Fibroblast of skin of scalp (primary cell): ENCODE results near the gene ASH1L.
"Not testable (repeated sequence)": the region's sequence is repeated elsewhere in the genome, so short reads cannot be mapped to it uniquely, and the experiment has no call there.

Source experiments
- DNase-seq: peaks from one replicate; pipeline ENCODE4 v3.0.0-alpha.2; 2013

The ASH1L gene

DNA sequence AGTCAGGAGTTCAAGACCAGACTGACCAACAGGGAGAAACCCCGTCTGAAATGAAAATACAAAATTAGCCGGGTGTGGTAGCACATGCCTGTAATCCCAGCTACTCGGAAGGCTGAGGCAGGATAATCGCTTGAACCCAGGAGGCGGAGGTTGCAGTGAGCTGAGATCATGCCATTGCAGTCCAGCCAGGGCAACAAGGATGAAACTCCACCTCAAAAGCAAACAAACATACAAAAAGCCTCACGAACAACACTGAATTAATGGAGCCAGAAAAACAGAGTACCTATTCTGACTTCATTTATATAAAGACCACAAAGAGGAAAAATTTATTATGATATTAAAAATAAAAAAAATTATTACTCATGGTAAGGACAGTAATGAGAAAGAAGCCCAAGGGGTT is 75.7 kb downstream of the ASH1L start:
- not testable (repeated sequence) for DNase-seq

DNA sequence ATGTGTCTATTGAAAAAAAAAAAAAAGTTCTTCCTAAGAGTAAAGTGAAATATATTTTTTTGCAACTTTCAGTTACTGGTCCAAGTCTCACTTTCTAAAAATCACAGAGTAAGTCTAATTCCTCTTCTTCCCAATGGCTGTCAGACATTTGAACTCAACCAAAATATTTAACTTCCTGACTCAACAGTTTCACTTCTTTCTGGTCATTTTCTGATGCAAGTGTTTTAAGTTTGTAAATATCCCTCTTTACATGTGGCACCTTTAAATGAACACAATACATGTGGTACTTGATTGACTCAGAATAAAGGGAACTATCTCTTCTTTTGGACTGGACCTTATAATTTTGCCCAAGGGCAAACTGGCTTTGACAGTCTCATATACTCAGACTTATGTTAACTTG is 76.7 kb downstream of the ASH1L start:
- no peak for DNase-seq

DNA sequence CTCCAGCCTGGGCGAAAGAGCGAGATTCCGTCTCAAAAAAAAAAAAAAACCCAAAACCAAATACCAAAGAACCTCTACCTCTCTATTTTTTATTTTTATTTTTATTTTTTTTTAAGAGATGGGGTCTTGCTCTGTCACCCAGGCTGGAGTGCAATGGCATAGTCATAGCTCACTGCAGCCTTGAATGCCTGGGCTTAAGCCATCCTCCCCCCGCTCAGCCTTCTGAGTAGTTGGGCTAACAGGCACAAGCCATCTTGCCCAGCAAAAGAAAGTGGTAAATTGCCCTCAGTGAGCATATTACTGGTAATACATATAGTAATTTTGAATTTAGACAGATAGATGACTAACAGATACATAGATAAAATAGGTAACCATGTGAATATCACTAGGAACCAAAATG is 77.4 kb downstream of the ASH1L start:
- no peak for DNase-seq

GRCh38 chr1:155481741-155482241 is 80.8 kb downstream of the ASH1L start:
- DNase-seq = no peak

DNA sequence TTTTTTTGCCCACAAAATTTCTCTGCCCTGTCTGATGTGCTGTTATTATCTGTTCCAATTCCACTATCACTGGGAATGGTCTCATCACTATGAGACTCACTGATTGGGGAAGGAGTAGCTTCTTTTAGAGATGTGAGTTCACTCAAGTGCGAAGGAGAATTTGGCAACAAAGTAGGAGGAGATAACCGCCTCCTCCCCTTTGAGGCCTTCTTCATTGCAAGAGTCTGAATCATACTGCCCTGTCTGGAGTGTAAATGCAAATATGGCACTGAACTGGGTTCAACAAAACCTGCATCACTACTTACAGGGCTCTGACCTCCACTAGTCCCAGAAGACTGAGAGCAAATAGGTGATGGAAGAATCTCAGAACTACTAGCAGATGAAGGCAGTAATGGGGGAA is 83.4 kb downstream of the ASH1L start:
- DNase-seq = peak; percentile 73

GRCh38 chr1:155478270-155478852 is 84.2 kb downstream of the ASH1L start:
- no peak for DNase-seq

GRCh38 chr1:155474146-155474545 is 88.5 kb downstream of the ASH1L start:
- no peak for DNase-seq

DNA sequence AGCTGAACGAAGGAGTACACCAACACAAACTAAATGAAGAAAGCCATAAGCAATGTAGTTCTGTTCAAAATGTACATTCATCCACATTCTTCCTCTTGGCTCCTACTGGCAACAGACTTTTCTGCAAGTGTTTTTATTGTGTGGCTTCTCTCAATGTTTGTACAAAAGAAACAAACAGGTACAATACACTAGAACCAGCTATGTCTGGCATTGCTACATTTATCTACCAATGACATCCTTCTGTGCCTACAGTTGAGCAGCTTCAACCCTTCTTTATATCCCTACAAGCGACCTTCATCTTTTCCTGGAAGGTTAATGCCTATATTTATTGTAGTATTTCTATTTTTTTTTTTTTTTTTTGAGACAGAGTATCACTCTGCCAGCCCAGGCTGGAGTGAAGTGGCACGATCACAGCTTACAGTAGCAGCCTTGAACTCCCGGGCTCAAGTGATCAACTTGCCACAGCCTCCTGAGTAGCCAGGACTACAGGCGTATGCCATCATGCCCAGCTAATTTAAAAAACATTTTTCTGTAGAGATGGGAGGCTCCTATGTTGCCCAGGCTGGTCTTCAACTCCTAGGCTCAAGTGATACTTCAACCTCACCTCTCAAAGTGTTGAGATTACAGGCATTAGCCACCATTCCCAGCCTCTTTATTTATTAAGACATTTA is 89.3 kb downstream of the ASH1L start:
- DNase-seq = no peak

- peak; percentile 58 for DNase-seq
Observed at GRCh38 chr1:155472491-155473083, 90.0 kb downstream of the ASH1L start.

GRCh38 chr1:155471891-155472290 is 90.7 kb downstream of the ASH1L start:
- no peak for DNase-seq

DNA sequence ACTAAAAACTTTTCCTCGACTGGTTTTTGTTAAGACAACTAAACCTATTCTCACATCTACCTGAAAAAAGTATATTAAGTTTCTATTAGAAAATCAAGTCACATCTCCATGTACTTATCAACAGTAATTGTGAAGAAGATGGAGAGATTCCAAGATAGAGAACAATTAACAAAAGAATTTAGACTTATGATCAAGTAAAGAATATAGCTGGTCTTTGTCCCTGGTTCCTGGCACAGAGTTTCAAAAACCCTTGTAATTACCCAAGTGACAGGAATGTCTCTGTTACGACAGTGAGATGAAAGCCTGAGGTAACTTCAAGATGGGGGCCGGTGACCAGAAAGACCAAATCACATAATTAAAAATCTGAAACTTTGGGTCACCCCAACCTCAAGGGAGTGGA is 91.6 kb downstream of the ASH1L start:
- DNase-seq = no peak

- DNase-seq = peak; percentile 78
Observed at GRCh38 chr1:155466996-155467395, 95.6 kb downstream of the ASH1L start.

- DNase-seq = no peak
Observed at GRCh38 chr1:155466617-155466972, 96.0 kb downstream of the ASH1L start.

- peak; percentile 94 for DNase-seq
Observed at GRCh38 chr1:155463865-155464650, 98.5 kb downstream of the ASH1L start.

- no peak for DNase-seq
Observed at GRCh38 chr1:155458111-155458510, 104.5 kb downstream of the ASH1L start.

- DNase-seq = no peak
Observed at GRCh38 chr1:155457266-155457665, 105.3 kb downstream of the ASH1L start.

DNA sequence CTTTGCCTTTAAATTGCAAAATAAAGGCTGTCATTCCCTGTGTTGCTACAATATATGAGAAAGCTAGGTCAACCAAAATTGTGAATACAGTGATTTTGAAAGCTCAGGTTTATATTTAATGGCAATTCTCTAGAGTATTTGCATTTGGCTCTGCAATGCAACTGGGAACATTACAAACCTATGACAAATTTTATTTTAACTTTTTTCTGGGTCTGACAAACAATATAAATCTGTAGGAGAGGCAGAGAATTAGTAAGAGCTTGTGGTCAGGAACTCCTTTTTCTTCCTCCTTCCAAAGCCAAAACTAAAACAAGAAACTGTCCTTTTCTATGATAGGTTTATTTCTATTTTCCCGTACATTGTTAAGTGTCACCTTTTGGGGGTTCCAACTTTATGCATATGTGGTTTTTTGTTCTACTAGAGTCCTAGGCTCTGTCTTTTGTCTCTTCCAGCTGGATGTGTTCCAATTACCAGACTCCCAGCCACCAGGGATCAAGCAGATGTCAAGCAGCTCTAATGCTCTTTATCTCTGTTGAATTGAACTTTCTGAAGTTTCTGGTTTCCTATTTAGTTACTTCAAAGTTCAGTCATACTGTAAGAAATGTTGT is 106.9 kb downstream of the ASH1L start:
- DNase-seq = peak; percentile 26

GRCh38 chr1:155454096-155454495 is 108.5 kb downstream of the ASH1L start:
- peak; percentile 10 for DNase-seq

GRCh38 chr1:155453141-155453540 is 109.5 kb downstream of the ASH1L start:
- DNase-seq = no peak

DNA sequence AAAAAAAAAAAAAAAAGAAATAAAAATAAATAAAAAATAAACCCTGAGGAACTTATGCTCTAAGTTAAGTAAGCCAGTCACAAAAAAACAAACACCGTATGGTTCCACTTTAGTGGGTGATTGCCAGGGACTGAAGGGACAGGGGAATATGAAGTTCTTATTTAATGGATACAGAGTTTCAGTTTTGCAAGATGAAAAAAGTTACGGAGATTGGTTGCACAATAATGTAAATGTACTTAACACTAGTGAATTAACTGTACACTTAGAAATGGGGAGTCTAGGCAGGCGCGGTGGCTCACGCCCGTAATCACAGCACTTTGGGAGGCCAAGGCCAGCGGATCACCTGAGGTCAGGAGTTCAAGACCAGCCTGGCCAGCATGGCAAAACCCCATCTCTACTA is 111.4 kb downstream of the ASH1L start:
- no peak for DNase-seq

GRCh38 chr1:155442431-155442830 is 120.2 kb downstream of the ASH1L start:
- not testable (repeated sequence) for DNase-seq

DNA sequence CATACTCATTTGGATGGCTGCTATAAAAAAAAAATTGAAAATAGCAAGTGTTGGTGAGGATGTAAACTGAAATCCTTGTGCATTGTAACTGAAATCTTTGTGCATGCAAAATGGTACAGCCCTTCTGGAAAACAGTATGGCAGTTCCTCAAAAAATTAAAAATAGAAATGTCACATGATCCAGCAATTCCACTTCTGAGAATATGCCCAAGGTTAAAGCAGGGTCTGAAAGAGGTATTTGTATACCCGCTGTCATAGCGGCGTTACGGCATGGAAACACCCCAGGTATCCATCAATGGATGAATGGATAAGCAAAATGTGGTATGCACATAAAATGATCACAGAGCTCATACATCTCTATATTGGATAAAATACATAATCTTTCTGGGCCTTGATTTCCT is 125.2 kb downstream of the ASH1L start:
- no peak for DNase-seq

DNA sequence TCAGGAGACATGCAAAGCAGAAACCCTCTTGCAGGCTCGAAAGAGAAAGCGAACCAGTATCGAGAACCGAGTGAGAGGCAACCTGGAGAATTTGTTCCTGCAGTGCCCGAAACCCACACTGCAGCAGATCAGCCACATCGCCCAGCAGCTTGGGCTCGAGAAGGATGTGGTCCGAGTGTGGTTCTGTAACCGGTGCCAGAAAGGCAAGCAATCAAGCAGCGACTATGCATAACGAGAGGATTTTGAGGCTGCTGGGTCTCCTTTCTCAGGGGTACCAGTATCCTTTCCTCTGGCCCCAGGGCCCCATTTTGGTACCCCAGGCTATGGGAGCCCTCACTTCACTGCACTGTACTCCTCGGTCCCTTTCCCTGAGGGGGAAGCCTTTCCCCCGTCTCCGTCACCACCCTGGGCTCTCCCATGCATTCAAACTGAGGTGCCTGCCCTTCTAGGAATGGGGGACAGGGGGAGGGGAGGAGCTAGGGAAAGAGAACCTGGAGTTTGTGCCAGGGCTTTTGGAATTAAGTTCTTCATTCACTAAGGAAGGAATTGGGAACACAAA is 128.7 kb downstream of the ASH1L start:
- DNase-seq = not testable (repeated sequence)
